Fibroblast of the aortic adventitia (primary cell): ENCODE data around the gene KCNE2. TPM values are rescaled to one million over a fixed set of nuclear protein-coding genes. Genes with fewer than 3 reads are reported as not detected.
"Not testable (repeated sequence)": the region's sequence is repeated elsewhere in the genome, so short reads cannot be mapped to it uniquely, and the experiment has no call there.

Source experiments
- DNase-seq: peaks from one replicate; pipeline ENCODE4 v3.0.0-alpha.2; 2010; ENCODE audit warnings: low read depth
- H3K4me3 ChIP-seq: 2 replicates; pipeline ENCODE4 v1.5.1; 2011; ENCODE audit warnings: low read depth, mild to moderate bottlenecking, control low read depth, low read length, moderate library complexity
- CTCF ChIP-seq: IDR thresholded peaks from 2 replicates; pipeline ENCODE4 v1.5.1; 2011; ENCODE audit warnings: mild to moderate bottlenecking, low read length, control low read depth, inconsistent platforms; ENCODE audit not compliant: insufficient read depth
- total RNA-seq: library from RNA; depleted of rRNA; stranded (reverse); fragments of >200 nt; gene quantifications from 2 replicates; pipeline ENCODE4 v1.2.3, GENCODE V29; 2012; ENCODE audit warnings: low replicate concordance

The KCNE2 gene
- total RNA-seq, 1 donor = not detected

- no peak for TF ChIP-seq CTCF
- H3K4me3 ChIP-seq = no peak overlapping the region
- DNase-seq = no peak
Measured at GRCh38 chr21:34369741-34370140, 5.9 kb downstream of the KCNE2 start.

- no peak overlapping the region for H3K4me3 ChIP-seq
- no peak for DNase-seq
- no peak for TF ChIP-seq CTCF
Measured at GRCh38 chr21:34372321-34372720, 8.5 kb downstream of the KCNE2 start.

GRCh38 chr21:34374462-34374861 is 10.7 kb downstream of the KCNE2 start:
- H3K4me3 ChIP-seq, DNase-seq: not testable (repeated sequence)

GRCh38 chr21:34374940-34375618 is 11.3 kb downstream of the KCNE2 start, which contains the start of gene SMIM11:
Gene SMIM11 (plus strand): TSS chr21:34375507. CDS start chr21:34379505, 3,998 bp downstream.
- H3K4me3 ChIP-seq, DNase-seq: not testable (repeated sequence)

- not testable (repeated sequence) for H3K4me3 ChIP-seq, DNase-seq
Measured at GRCh38 chr21:34375619-34375972, 11.8 kb downstream of the KCNE2 start.

- not testable (repeated sequence) for H3K4me3 ChIP-seq, DNase-seq
Measured at GRCh38 chr21:34383138-34383537, 19.3 kb downstream of the KCNE2 start.

- not testable (repeated sequence) for DNase-seq, H3K4me3 ChIP-seq
Measured at GRCh38 chr21:34383724-34384415, 20.1 kb downstream of the KCNE2 start.

- DNase-seq, H3K4me3 ChIP-seq: not testable (repeated sequence)
Measured at GRCh38 chr21:34400522-34400921, 36.7 kb downstream of the KCNE2 start.

- H3K4me3 ChIP-seq, DNase-seq: not testable (repeated sequence)
Measured at GRCh38 chr21:34404742-34405141, 40.9 kb downstream of the KCNE2 start.

GRCh38 chr21:34405686-34406085 is 41.9 kb downstream of the KCNE2 start:
- not testable (repeated sequence) for H3K4me3 ChIP-seq, DNase-seq

- DNase-seq, H3K4me3 ChIP-seq: not testable (repeated sequence)
Measured at GRCh38 chr21:34406102-34406501, 42.3 kb downstream of the KCNE2 start.

- H3K4me3 ChIP-seq, DNase-seq: not testable (repeated sequence)
Measured at GRCh38 chr21:34406676-34407075, 42.9 kb downstream of the KCNE2 start.

GRCh38 chr21:34407294-34407693 is 43.5 kb downstream of the KCNE2 start:
- H3K4me3 ChIP-seq, DNase-seq: not testable (repeated sequence)

GRCh38 chr21:34417448-34418077 is 53.8 kb downstream of the KCNE2 start:
- not testable (repeated sequence) for H3K4me3 ChIP-seq, DNase-seq
